Measurements from ENCODE around the gene PPP4C.
"Not testable (repeated sequence)": the region's sequence is repeated elsewhere in the genome, so short reads cannot be mapped to it uniquely, and the experiment has no call there.

The PPP4C gene

GRCh38 chr16:30096105-30096861 is 20.5 kb downstream of the PPP4C start, which contains the start of gene YPEL3:
YPEL3 (minus strand) TSS chr16:30096213; CDS start chr16:30095482, 731 bp downstream.
- FAIRE-seq (no peak), DNase-seq (ENCODE audit: low spot score) (peak; percentile 25)

- DNase-seq (ENCODE audit: low spot score) (no peak), FAIRE-seq (no peak)
Observed at GRCh38 chr16:30096862-30097563, 21.2 kb downstream of the PPP4C start.

GRCh38 chr16:30104090-30104489 is 28.3 kb downstream of the PPP4C start:
- DNase-seq (ENCODE audit: low spot score) (no peak), FAIRE-seq (no peak)

GRCh38 chr16:30104492-30104891 is 28.7 kb downstream of the PPP4C start:
- FAIRE-seq (no peak), DNase-seq (ENCODE audit: low spot score) (no peak)

GRCh38 chr16:30108059-30108850 is 32.5 kb downstream of the PPP4C start:
- no peak for FAIRE-seq
- no peak for DNase-seq (ENCODE audit: low spot score)

GRCh38 chr16:30110661-30111060 is 34.9 kb downstream of the PPP4C start:
- no peak for FAIRE-seq
- DNase-seq (ENCODE audit: low spot score): no peak

GRCh38 chr16:30112197-30113030 is 36.6 kb downstream of the PPP4C start:
- no peak for DNase-seq (ENCODE audit: low spot score)
- no peak for FAIRE-seq

- FAIRE-seq (no peak), DNase-seq (ENCODE audit: low spot score) (peak; percentile 25)
Observed at GRCh38 chr16:30113031-30113710, 37.4 kb downstream of the PPP4C start, which contains the start of gene GDPD3. GDPD3 (minus strand) TSS chr16:30113537; CDS start chr16:30113478, 59 bp downstream.

GRCh38 chr16:30113711-30114333 is 38.0 kb downstream of the PPP4C start:
- FAIRE-seq (no peak), DNase-seq (ENCODE audit: low spot score) (no peak)

GRCh38 chr16:30114411-30114810 is 38.6 kb downstream of the PPP4C start:
- FAIRE-seq: no peak
- DNase-seq (ENCODE audit: low spot score): no peak

GRCh38 chr16:30114833-30115232 is 39.0 kb downstream of the PPP4C start:
- FAIRE-seq; DNase-seq (ENCODE audit: low spot score): not testable (repeated sequence)

- DNase-seq (ENCODE audit: low spot score): no peak
- FAIRE-seq: no peak
Observed at GRCh38 chr16:30115238-30115637, 39.4 kb downstream of the PPP4C start.

GRCh38 chr16:30116291-30117207 is 40.8 kb downstream of the PPP4C start:
- no peak for DNase-seq (ENCODE audit: low spot score)
- FAIRE-seq: no peak

GRCh38 chr16:30117768-30118167 is 42.0 kb downstream of the PPP4C start:
- DNase-seq (ENCODE audit: low spot score) (no peak), FAIRE-seq (no peak)

GRCh38 chr16:30119428-30119827 is 43.6 kb downstream of the PPP4C start:
- FAIRE-seq: no peak

GRCh38 chr16:30120340-30121105 is 44.7 kb downstream of the PPP4C start:
- FAIRE-seq (no peak), DNase-seq (ENCODE audit: low spot score) (no peak)

More at GRCh38 chr16:30119428-30119827, 43.6 kb downstream of the PPP4C start:
- no peak for DNase-seq (ENCODE audit: low spot score)

- FAIRE-seq (no peak), DNase-seq (ENCODE audit: low spot score) (no peak)
Observed at GRCh38 chr16:30121741-30122571, 46.2 kb downstream of the PPP4C start.
